HG03439 (cell line): ENCODE measurements around the gene TRERF1.

ENCODE experiments used
- ATAC-seq: cut with Tn5 transposase; IDR thresholded peaks from one replicate; pipeline ENCODE4 v1.9.1; 2021; ENCODE audit warnings: mild to moderate bottlenecking, moderate library complexity; ENCODE audit not compliant: unreplicated experiment

Gene TRERF1

DNA sequence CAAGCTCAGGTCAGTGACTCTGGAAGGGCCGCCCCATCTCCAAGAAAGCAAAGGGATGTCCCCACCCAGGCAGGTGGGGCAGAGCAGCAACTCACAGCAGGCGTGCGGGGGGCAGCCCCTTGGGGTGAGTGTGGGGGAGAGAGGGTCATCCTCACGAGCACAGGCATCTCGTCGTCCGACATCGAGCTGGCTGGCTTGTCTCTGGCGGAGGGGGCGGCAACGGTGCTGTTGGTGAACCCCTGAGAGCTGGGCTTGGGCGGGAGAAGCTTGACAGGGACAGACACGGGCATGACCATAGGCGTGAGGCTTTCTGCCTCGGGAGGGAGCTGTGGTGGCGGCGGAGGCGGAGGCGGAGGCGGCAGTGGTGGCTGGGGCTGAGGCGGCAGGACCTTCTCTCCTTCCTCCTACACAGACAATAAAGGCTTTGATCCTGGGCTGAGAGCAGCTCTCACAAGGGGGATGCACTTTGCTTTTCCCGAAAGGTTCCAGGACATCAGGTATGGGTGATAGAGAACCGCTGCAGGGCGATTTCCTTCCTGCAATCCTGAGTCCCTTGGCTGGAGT, 188.5 kb downstream of the TRERF1 start:
- no peak for ATAC-seq

DNA sequence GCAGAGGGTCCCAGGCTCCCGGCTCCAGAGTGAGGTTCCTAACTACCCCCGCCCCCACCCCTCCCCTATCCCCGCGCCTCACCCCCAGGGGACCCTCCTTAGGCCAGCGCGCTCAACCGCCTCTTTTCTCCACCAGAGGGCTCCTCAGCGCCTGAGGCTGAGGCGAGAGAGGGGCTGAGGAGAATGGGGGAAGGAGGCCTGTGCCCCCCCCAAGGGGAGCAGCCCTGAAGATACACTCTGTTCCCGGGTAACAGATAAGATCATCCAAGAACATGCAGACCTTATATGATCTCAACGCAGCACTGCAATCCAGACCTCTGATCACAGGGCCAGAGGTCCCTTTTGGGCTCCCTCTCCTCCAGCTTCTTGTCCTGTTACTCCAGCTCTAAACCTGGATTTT, 190.8 kb downstream of the TRERF1 start:
- ATAC-seq = no peak

DNA sequence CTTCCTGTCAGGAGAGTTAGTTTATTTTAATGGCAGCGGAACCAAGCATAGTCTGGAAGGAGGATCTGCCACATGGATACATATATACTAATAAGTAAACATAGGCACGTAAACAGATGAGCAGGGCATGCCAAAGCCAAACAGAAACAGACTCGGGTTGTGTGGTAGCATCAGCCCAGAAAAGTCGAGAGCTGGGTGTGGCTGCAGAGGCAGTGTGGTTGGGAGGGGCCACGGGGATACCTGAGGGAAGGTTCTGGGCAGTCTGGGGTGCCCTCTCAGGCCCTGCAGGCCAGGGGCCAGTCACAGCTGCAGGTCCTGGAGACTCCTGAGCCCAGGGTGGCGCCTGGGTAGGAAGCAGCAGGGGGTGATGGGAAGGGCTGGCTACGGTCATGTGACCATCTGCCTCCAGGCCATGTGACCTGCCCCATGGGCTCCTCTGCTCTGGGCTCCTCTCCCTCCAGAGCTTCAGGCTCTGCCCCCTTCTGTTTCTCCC, 191.3 kb downstream of the TRERF1 start:
- no peak for ATAC-seq

DNA sequence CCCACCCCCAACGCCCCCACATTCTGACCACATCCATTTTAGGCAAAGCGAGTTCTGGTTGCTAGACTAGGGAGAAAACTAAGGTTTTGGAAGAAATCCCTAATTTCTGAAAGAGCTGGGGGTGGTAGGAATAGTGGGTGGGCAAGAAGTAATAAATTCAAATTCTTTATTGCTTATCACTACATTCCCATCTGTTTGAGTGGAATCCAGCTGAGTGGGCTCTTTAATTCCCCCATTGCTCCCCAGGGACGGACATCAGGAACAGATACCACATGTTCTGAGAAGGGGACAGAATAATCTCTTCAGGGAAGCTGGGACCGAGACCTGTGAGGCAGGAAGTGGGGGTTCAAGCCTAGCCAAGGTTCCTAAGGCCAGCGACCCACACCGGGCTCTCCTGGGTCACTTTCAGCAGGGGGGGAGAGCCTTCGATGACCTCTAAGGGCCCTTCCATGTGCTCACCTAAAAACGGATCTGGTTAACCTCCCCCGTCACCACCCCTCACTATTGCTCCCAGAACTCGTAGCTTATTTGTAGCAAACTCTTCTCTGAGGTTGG, 191.8 kb downstream of the TRERF1 start:
- no peak for ATAC-seq

DNA sequence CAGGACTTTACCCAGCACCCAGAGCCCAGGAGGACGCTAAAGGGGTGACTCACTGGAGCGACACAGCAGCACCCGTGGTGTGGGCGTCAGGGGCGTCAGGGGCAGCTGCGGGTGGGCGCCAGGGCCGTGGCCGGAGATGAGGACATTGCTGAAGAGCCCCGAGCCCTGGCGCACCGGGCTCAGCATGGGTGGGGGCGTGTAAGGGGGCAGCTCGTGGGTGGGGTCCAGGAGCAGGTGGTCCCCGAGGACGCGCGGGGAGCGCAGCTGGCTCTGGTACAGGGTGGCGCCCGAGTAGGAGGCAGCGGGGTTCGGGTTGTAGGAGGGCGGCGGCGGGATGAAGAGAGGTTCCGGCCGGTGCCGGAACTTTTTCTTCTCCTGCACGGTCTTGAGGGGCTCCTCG, 192.4 kb downstream of the TRERF1 start:
- ATAC-seq = no peak

DNA sequence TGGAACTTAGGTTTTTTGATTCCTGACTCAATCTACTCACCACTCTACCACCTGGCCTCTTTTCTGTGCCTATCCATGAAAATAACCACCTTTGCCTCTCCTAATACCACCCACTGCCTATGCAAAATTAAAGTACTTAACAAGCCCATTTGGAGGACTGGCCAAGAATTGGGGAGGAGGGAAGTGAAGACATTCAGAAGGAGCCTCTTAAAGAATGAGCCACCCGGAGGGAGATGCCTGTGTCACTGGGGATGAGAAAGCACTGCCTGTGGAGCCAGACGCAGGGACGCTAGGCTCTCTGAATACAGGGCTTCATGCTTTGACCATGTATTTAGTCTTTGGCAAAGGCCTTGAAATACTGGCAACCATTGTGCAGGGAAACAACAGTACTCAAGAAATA, 194.1 kb downstream of the TRERF1 start:
- no peak for ATAC-seq

DNA sequence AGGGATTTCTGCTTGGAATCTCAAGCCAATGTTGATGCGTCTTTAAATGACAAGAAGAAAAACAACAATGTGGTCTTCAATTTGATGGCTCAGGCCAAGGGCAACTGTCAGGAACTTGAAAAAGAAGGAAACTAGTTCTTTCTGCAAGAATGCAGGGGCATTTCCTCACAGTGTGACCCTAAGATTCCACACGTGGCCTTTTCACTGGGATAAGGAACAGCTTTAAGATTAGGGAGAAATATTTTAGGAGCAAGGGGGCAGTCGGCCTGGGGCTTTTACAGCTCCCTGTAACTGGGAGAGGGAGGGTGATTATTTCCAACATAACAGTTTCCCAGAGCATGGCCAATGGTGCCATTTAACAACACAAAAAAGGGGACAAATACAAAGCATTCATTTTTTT, 194.7 kb downstream of the TRERF1 start:
- ATAC-seq = no peak

DNA sequence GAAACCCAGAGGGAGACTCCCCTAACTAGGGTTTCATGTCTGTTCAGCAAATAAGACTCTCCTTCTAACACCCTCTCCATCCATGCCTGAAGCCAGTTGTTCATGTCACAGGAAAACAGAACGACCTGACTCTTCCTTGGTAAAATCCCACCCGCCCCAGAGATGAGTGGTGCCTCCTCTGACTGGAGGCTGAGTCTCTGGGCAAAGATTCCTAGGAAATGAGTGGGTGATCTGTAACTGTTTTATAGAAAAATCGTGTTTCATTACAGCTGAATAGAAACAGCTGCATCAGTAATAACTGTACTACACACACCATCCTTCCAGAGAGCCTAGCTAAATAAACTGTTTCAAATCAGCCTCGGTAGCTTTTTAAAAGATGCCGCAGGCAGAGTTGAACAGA, 196.7 kb downstream of the TRERF1 start:
- ATAC-seq = no peak

DNA sequence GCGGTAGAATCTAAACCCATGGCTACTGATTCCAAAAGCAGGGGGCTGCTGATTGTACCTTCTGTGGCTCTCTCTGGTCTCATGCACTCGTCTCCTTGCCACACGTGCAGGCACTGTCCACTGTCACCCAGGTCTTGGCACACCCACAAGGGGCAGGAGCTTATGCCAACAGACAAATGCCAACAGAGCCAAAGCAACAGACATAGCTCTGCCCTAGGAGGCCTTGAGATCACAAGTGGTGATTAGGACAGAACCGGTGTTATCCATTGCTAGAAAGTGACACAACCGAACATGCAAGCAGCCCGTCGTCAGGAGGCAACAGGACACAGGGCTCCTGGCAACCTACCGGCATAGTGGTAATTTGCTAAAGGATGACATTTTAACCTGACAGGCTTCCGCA, 197.2 kb downstream of the TRERF1 start:
- ATAC-seq = no peak

DNA sequence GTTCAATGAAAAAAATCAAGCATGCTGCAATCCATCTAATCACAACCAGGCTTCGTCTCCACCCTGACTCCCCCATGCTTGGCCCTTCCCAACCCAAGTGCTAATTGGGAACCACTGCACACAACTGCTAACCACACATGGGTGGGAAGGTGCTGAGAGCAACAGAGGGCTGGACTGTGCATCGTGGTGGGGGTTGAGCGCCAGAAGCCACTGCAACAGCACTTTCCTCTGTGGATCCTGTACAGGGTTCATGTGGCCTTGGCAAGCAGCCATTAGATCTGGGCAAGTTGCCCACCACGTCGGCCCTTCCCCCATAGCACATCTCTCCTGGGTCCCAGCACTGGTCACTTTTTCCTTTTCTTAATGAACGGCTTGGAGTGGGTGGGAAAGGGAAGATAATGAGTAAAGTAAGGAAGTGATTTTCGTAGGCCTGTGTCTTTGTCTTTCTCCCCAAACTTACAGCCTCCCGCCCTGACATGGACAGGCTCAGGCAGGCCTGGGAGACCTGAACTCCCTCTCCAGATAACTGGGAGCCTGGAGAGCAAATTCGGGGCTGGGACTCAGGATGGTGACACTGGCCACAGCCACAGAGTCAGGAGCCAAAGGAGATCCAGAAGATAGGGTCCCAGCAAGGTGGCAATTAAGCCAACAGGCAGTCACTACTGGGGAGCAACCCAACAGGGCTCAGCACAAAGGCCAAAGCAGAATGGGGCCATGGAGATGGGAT, 199.7 kb downstream of the TRERF1 start:
- ATAC-seq = no peak

DNA sequence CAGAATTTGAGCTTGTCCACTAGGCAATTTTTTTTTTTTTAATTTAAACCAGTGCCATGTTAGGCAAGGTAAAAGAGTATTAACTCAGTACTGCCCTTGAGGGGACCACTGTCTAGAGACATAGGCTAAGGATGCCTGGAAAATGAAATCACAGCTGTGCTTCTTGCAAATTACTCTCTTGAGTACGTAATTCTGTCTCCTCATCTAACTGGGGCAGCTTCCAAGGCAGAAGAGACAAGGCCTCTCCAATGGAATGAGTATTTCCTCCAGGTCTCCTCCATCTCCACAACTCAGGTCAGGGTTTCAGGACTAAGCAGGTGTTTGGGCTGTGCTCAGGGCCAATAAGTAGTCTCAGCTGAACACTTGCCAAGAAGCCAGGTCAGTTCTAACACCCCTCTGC, 200.2 kb downstream of the TRERF1 start:
- ATAC-seq = no peak

DNA sequence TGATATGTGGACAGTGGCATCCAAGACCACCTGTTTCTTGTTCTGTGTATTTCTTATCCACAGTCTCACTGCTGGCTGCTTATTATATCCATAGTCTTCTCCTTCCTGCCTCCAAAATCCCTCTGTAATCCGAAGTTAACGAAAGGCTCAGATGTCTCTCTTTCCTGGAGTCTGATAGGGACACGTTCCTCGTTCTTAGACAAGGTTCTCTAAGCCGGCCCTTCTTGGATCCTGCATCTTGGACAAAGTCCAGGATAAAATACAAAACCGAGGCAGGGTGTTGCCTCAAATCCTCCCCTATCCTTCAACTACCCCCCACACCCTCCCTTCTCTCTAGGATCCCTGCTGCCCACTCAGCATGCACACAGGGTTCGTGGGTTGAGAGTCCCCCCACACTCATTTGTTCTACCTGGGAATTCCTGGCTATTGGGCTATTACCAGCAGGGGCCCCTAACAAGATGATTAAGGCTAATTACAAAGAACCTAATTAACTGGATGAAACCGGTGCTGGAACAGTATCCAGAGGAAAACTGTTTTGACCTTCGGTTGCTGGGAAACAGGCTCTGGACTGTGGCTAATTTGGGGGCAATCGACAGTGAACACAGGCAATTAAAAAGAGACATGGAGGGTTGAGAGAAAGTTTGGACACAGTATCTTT, 201.3 kb downstream of the TRERF1 start:
- ATAC-seq = no peak

DNA sequence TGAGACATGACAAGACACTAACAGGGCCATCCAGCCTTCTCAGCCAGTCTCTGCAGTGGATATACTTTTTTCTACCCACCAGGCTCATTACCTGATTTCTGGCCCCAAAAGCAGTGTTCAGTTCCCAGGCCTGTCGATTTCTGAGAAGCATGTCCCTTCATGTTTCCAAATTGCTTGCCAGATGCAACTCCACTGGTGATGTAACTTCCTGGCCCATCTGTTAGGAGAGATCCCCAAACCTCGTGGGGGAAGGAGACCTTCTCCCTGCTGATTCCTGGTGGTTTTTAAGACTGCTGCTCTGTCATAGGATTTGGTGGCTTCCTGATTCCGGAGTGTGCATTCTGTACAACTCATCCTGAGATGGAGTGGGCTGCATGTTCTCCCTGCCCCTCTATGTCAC, 202.4 kb downstream of the TRERF1 start:
- no peak for ATAC-seq

DNA sequence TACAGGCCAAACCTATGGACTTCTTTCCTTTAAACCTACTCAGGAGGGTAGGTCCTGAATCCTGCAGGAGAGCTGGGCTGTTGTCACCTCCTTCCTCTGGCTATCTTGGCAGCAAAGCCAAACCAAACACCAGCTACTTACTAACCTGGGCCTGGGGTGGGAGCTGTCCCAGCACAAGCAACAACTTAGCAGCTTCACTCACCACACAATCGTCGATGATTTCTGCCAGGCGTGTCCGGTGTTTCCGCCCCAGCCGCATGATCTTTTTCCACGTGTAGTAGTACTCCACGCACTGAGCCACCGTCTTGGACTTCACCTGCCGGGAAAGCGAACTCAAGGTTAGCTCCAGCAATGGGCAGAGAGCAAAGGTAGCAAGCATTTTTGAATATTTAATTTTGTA, 208.7 kb downstream of the TRERF1 start:
- no peak for ATAC-seq

DNA sequence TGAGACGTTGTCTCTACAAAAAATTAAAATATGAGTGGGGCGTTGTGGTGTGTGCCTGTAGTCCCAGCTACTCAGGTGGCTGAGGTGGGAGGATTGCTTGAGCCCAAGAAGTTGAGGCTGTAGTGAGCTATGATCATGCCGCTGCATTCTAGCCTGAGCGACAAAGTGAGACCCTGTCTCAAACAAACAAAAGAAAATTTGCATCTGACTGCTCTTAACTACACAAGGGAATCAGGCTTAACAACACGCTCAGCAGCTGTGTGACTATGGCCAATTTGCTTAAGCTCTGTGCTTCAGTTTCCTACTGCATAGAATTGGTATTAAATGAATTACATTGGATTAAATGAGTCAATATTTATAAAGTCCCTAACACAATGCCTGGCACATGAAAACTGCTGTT, 209.8 kb downstream of the TRERF1 start:
- ATAC-seq = no peak

DNA sequence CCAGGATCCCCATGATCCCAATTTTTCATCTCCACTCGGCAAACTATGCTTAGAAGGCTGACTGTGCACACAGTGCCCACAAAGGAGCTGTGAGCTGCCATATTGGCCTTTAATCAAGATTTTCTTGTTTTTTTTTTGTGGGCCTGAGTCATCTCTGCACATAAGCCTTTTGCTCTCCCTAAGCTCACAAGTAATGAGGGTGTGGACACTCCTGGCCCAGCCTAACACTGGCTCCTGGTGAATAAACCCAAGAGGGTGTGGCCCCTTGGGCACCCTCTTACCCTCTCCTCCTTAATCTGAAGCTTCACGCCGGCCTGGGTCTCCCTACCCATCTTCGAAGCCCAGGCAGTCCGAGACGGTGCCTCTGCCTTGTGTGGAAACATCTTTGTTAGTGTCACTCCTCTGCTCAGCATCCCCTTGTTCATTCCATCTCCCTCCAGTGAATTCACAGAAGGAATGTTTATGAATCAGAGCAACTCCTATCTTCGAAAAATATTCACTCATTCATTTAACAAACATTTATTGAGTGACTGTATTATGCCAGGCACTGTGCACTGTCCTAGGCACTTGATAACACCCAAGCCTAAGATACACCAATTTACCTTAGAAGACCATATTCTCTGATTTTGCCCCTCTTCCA, 211.9 kb downstream of the TRERF1 start:
- ATAC-seq = no peak

DNA sequence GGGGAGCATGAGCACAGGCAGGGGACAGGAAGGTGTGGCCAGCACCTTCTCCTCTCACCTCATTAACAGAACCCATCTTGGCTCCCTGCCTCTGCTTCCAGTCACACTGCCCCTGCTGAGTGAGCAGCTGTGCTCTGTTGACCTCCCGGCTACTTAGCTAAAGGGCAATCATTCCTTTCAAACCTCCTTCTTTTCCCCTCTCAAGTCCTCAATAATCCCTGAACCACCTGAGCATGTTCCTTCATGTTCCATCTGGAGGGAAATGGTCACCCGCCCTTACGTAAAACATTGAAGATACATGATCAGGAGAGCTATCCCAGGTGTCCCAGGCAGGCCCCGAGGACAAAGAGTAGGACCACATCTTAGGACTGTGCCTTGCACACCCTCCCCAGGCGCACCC, 212.4 kb downstream of the TRERF1 start:
- ATAC-seq = no peak

DNA sequence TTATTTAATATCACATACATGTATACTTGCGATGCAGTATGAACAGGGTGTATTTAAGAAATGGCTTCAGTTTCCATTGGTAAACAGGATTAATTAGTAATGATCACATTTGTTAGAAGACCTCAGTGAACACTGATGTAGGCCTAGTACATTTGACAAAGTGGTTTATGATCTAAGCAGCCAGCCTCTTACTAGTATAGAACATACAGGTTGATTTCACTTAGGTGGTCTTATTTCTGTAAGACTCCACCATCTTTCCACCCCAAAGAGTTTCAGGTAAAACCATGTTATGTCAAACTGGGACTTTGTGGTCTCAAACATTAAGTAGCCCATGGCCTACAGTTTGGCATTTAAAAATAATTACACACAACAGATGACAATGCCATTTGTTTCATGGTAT, 213.9 kb downstream of the TRERF1 start:
- no peak for ATAC-seq

DNA sequence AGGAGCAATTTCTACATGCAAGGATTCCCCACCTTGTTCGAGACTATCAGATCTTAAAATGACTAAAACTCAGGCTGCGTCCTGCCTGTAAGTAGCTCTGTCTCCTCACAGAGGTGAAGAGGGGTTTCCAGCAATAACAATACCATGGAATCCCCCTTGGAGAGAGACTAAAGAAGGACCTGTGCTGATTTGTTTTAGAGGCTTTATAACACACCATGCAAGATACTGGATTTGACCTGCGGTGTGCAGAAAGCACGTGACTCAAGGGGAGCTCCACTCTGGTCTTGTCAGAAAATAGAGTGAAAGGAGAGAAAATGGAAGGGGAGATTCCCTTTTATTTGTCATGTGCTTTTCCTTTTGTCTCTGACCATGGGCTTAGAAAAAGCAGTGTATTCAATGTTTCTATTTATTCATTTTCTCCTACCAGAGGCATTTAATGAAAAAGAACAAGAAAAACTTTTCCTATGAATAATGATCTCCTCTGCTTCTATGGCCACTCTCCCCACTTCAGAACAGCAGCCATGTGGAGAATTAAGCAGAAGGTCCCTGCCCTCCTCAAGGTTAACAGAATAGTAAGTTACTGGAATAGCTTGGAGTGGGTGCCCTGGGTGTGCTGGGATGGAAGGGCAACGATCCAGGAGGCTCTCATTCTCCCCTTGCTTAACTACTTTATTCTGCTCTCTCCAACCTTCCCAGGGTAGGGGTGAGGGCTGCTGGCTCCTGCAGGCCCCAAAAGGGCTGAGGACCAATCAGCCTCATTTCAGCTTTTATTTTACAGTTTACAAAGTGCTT, 214.8 kb downstream of the TRERF1 start:
- ATAC-seq = no peak

DNA sequence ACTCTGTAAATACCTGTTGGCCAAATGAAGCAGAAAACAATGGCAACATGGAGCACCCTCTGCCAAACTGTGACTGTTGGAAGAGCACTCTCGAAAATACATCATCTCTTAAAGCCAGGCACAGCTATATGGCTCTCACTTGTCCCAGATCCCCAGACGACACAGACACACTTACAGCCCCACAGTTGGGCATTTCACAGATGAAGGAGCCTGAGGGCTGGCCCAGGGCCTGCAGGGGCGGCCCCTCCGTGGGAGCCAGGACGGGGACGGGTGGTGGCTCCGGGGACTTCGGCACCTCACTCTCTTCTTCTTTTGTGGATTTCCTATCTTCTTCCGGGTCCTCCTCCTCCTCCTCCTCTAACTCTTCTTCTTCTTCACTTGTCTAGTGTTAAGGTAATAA, 215.7 kb downstream of the TRERF1 start:
- ATAC-seq = no peak

DNA sequence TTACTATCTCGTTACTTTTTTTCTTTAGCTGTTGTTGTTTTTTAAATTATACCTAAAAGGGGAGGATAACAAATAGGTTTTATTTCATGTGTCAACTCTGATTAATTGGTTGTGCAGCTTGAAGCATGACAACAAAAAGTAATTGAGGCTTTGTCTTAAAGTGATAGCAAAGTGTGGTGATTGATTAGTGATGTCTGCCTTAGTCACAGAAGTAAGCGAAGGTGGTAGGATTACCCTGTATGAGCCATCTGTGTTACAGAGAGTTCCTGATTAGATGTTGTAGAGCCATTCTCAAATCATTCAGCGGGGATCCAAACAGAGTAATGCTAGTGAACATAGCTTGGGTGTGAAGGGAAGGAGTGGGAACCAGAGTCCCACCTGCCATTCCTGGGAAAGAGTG, 219.7 kb downstream of the TRERF1 start:
- ATAC-seq = no peak
